Stimulated activated CD8-positive, alpha-beta memory T cell treated with anti-CD3 and anti-CD28 coated beads, Interleukin-7, amount 100 ng/mL, for 1 hour (primary cell): Measurements from ENCODE around the gene ZIM2.

Source experiments
- DNase-seq, 2 donors: peaks; one replicate each; pipeline ENCODE4 v3.0.0-alpha.2; 2020; ENCODE audit warnings: low read depth in 2 of 2

Gene ZIM2

GRCh38 chr19:56808717-56809392 is 31.7 kb downstream of the ZIM2 start:
- no peak for DNase-seq

GRCh38 chr19:56806639-56807038 is 33.9 kb downstream of the ZIM2 start:
- DNase-seq = no peak

- no peak for DNase-seq
Measured at GRCh38 chr19:56778351-56778750, 62.2 kb downstream of the ZIM2 start.

- DNase-seq = no peak
Measured at GRCh38 chr19:56769650-56770049, 70.9 kb downstream of the ZIM2 start.

- no peak for DNase-seq
Measured at GRCh38 chr19:56765137-56765536, 75.4 kb downstream of the ZIM2 start.

- no peak for DNase-seq
Measured at GRCh38 chr19:56764196-56764695, 76.3 kb downstream of the ZIM2 start.

- no peak for DNase-seq
Measured at GRCh38 chr19:56760842-56761241, 79.7 kb downstream of the ZIM2 start.

- DNase-seq = no peak
Measured at GRCh38 chr19:56759531-56759930, 81.0 kb downstream of the ZIM2 start.

- no peak for DNase-seq
Measured at GRCh38 chr19:56751078-56751489, 89.4 kb downstream of the ZIM2 start.

GRCh38 chr19:56750658-56751057 is 89.9 kb downstream of the ZIM2 start:
- DNase-seq = no peak

- no peak for DNase-seq
Measured at GRCh38 chr19:56748378-56748777, 92.1 kb downstream of the ZIM2 start.

- no peak for DNase-seq
Measured at GRCh38 chr19:56746367-56746766, 94.2 kb downstream of the ZIM2 start.

- no peak for DNase-seq
Measured at GRCh38 chr19:56740501-56740900, 100.0 kb downstream of the ZIM2 start.

GRCh38 chr19:56736571-56736970 is 104.0 kb downstream of the ZIM2 start:
- no peak for DNase-seq

GRCh38 chr19:56732976-56733375 is 107.5 kb downstream of the ZIM2 start:
- DNase-seq = no peak

GRCh38 chr19:56727677-56728076 is 112.8 kb downstream of the ZIM2 start:
- DNase-seq = no peak

- no peak for DNase-seq
Measured at GRCh38 chr19:56725829-56726424, 114.6 kb downstream of the ZIM2 start.
